Mammary epithelial cell (primary cell): ENCODE results near the gene EPB41L1.

Source experiments
- EZH2 ChIP-seq: IDR thresholded peaks from 2 replicates; pipeline ENCODE4 v1.6.1; 2012; ENCODE audit warnings: low read length, inconsistent platforms, borderline replicate concordance
- TF ChIP-seq, protein P1 (sequence below), 2 donors: IDR thresholded peaks in 1 of 2; conservative IDR thresholded peaks in 1 of 2; 2 replicates each; pipeline ENCODE4 v1.5.1; 2011 to 2012; ENCODE audit warnings: inconsistent platforms in 2 of 2, low read length in 2 of 2, mild to moderate bottlenecking in 2 of 2, control low read depth in 1 of 2, low read depth in 1 of 2; ENCODE audit not compliant: insufficient read depth in 1 of 2; ENCODE audit errors: extremely low read depth in 1 of 2

DNA sequence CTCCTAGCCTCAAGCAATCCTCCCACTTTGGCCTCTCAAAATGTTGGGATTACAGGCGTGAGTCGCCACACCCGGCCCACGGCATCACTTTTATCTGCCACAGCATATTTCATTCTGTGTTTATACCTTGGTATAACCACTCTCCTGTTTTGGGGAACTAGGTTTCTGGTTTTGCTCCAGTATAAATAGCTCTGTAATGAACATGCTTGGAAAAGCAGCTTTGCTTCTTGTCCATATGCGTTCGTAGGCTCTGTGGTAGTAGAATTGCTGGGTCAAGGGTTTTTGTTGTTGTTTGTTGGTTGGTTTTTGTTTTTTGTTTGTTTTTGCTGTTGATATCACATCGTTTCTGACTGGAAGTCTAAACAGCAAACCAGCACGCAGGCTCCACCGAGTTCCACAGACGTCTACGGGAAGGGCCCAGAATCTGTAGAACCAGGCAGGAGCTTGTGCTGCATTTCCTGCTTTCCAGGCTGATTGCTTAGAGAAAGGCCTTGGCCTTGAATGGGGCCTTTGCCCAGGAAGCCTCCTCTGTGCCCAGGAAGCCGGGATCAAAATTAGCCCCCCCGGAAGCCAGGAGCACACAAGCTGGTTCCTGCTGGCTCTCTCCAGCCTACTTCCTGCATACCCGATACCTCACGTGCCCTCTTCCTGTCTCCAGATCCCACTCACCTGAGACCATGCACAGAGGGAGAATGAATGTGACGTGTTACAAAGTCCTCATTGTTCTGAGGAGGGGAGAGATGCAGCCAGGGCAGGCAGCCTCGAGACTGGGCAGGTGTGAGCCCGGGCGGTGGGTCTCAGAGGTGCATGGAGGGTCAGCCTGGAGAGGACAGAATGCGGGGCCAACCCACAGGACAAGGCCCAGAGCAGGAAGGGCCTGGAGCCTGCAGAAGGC, 116.5 kb downstream of the EPB41L1 start:
- TF ChIP-seq, protein P1, sequence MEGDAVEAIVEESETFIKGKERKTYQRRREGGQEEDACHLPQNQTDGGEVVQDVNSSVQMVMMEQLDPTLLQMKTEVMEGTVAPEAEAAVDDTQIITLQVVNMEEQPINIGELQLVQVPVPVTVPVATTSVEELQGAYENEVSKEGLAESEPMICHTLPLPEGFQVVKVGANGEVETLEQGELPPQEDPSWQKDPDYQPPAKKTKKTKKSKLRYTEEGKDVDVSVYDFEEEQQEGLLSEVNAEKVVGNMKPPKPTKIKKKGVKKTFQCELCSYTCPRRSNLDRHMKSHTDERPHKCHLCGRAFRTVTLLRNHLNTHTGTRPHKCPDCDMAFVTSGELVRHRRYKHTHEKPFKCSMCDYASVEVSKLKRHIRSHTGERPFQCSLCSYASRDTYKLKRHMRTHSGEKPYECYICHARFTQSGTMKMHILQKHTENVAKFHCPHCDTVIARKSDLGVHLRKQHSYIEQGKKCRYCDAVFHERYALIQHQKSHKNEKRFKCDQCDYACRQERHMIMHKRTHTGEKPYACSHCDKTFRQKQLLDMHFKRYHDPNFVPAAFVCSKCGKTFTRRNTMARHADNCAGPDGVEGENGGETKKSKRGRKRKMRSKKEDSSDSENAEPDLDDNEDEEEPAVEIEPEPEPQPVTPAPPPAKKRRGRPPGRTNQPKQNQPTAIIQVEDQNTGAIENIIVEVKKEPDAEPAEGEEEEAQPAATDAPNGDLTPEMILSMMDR (conservative IDR thresholded peaks at IDR 0.05 in 1 of 2, IDR thresholded peaks at IDR 0.05 in 1 of 2; ENCODE audit: extremely low read depth in 1 of 2, insufficient read depth in 1 of 2, low read depth in 1 of 2, low read length in 2 of 2), result no peak
- TF ChIP-seq EZH2, result no peak
